ENCODE data around the gene AFAP1.

DNA sequence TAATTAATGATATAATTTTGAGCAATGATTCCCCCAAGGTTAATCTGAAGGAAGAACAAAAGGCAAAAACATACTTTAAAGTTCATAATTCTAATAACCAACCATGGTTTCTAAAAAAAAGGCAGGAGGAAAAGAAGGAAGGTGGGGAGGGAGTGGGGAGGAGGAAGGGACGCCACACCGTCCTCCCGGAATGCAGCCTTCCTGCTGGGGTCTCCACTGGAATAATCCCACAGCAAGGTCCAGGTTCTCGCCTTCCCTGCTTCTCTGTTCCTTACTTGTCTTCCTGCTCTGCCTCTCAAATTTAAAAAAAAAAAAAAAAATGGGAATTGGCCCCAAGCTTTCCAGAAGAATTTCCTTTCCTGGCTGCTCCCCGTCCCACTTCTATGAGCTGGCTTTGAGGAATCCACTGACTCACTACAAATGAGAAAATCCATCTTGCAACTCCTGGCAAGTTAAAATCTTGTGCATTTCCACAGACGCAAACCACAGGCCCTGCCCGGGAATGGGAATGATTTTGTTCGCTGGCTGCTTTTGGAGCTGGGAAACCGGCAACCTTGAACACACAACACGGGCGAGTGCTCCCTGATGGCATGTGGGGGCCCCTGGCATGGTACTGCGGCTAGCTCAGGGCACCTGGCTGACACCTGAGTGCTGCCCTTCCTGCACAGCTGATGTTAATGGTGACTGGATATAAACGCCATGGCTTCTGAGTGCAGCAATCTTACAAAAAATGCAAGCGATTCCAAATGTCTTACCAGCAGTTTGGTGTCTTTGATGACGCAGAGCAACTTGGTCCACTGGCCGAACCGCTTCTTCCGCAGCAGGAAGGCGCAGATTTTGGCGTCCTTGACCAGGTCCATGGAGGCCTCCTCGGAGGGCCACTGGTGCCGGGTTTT lies 97.0 kb downstream of the AFAP1 start:
- TF ChIP-seq, protein P1, sequence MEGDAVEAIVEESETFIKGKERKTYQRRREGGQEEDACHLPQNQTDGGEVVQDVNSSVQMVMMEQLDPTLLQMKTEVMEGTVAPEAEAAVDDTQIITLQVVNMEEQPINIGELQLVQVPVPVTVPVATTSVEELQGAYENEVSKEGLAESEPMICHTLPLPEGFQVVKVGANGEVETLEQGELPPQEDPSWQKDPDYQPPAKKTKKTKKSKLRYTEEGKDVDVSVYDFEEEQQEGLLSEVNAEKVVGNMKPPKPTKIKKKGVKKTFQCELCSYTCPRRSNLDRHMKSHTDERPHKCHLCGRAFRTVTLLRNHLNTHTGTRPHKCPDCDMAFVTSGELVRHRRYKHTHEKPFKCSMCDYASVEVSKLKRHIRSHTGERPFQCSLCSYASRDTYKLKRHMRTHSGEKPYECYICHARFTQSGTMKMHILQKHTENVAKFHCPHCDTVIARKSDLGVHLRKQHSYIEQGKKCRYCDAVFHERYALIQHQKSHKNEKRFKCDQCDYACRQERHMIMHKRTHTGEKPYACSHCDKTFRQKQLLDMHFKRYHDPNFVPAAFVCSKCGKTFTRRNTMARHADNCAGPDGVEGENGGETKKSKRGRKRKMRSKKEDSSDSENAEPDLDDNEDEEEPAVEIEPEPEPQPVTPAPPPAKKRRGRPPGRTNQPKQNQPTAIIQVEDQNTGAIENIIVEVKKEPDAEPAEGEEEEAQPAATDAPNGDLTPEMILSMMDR (IDR thresholded peaks at IDR 0.05), result no peak
- TF ChIP-seq POLR2AphosphoS5 (IDR thresholded peaks at IDR 0.05) (peak; percentile 40 to 74 (median 62)), EP300 (IDR thresholded peaks at IDR 0.05; ENCODE audit: low read depth) (peak; percentile 3), POLR2A (IDR thresholded peaks at IDR 0.05) (no peak)

All from transverse colon (tissue), 4 donors.